CD1c-positive myeloid dendritic cell (primary cell): ENCODE measurements around the gene PDE4B.
"Not testable (repeated sequence)": the region's sequence is repeated elsewhere in the genome, so short reads cannot be mapped to it uniquely, and the experiment has no call there.

Experiments
- DNase-seq: peaks from one replicate; pipeline ENCODE4 v3.0.0-alpha.2; 2016; ENCODE audit errors: extremely low spot score

The PDE4B gene

DNA sequence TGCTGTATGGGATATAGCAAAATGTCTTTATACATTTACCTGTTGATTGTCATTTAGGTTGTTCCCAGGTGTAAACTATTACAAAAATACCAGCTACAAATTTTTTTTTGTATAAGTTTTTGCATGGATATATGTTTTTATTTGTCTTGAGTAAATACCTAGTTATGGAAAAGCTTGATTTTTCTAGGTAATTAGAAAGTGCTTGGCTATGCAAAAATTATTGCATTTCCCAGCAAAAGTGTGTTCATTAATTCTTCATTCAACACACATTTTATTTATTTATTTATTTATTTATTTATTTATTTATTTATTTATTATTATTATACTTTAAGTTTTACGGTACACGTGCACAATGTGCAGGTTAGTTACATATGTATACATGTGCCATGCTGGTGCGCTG lies 22.1 kb downstream of the PDE4B start:
- DNase-seq = no peak

- DNase-seq = no peak
Measured at GRCh38 chr1:65817891-65818290, 25.2 kb downstream of the PDE4B start.

DNA sequence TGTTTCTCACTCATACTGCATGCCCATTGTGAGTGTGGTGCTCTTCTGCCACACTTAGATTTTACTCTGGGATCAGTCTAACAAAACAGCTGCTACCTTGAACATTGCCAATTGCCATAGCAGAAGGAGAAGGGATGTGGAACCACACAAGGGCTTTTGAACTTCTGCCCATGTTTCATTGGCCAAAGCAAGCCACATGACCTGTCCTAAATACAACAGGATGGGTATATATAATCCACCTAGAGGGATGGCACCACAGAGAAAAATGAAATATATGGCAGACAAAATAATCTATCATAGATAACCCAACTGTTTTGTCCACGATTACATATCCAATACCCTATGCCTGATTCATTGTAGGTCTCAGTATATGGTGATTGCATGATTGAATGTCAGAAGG lies 26.3 kb downstream of the PDE4B start:
- no peak for DNase-seq

DNA sequence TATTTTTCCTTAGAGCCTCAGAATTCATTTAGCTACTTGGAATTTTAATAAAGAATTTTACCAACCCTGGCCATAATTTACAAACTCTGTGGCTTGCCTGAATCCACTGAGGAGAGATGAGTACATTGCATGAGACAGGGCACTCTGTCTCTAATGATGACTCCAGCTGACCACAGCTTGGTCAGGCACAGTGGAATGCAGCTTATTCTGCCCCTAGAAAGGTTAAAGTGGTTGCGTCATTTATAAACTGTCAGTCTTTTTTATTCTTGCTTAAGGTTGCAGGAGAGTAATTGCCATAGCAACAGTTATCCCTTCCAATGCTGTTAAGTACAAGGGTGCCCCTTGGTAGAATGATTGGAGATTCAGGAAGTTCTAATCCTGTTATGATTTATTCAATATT lies 28.3 kb downstream of the PDE4B start:
- DNase-seq = peak; percentile 37

GRCh38 chr1:65821386-65821785 lies 28.7 kb downstream of the PDE4B start:
- peak; percentile 61 for DNase-seq

DNA sequence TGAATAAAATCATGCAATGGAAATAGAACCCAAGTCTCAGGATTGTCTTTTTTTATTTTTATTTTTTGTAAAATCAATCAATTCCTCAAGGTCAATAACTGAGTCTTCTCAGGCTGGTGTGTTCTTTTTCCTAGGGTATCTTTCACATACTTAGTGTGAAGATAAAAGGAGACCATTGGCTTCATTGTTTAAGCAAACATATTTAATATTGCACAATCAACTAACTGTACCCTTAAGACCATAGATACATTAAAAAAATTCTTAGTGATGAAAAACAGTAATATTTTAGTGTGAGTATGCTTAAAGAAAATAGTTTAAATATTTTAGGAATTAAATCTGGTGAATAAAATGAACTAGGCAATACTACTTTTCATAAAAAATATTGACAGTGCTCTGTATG lies 31.4 kb downstream of the PDE4B start:
- DNase-seq = no peak

DNA sequence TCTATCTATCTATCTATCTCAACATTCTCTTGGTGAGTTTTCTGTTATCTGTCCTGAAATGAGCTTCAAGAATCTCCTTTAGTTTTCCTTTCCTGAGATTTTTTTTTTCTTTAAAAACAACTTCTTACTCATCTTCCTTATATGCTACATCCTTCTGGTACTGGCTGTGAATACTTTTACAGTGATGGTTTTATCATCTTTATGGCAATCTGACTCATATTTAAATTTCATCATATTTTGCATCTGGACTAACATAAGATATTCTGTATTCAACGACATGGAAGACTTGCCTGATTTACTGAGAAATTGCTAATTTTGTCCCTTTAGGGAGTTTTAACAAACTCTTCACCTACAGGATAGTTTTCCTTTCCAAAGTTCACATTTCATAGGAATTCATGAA lies 33.0 kb downstream of the PDE4B start:
- no peak for DNase-seq

- DNase-seq = no peak
Measured at GRCh38 chr1:65826782-65827181, 34.1 kb downstream of the PDE4B start.

DNA sequence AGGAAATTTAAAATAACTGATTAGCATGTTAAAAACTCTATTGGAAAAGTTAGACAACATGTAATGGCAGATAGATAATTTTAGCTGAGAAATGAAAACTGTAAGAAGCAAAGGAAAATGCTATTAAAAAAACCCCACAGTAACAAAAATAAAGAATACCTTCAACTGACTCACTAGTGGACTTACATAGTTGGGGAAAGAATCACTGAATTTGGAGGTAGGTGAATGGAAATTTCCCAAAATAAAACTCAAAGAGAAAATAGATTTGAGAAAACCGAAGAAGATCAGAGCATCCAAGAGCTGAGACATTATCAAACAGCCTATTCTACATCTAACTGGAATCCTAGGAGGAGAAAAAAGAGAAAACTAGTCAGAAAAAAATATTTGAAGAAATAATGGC lies 34.7 kb downstream of the PDE4B start:
- no peak for DNase-seq

- DNase-seq = no peak
Measured at GRCh38 chr1:65830306-65830705, 37.6 kb downstream of the PDE4B start.

DNA sequence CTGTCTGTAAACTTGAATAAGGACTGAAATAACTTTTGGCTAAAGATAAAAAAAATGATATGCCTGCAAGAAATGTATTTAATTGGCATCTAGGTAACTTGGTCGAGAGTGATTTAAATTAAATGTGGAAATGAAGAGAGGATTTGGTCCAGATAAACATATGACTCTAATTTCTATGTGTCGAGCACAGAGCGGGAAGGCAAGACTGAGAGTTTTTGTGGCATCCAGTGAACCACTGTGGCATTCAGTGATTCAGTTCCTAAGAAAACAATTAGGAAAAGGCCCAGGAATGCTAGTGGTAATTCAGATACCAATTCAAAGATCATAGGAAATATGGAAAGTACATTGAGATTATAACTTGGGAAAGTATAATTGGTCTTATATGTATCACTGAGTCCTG lies 39.6 kb downstream of the PDE4B start:
- DNase-seq = no peak

- no peak for DNase-seq
Measured at GRCh38 chr1:65836686-65837085, 44.0 kb downstream of the PDE4B start.

DNA sequence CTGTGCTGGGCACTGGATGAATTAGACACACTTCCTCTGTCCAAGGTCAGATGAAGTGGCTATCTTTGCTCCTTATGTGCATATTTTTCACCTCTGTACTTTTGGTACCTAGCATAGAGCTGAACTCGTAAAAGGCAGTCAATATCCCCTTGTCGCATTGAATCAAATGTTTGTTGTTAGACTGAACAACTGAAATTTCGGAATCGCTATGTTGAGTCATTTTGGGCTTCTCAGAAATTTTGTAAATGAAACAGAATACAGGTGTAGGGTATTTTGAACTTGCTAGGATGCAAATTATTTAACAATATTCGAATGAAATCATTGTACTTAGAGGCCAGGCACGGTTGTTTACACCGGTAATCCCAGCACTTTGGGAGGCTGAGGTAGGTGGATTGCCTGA lies 48.0 kb downstream of the PDE4B start:
- DNase-seq = no peak

GRCh38 chr1:65844296-65844695 lies 51.6 kb downstream of the PDE4B start:
- no peak for DNase-seq

DNA sequence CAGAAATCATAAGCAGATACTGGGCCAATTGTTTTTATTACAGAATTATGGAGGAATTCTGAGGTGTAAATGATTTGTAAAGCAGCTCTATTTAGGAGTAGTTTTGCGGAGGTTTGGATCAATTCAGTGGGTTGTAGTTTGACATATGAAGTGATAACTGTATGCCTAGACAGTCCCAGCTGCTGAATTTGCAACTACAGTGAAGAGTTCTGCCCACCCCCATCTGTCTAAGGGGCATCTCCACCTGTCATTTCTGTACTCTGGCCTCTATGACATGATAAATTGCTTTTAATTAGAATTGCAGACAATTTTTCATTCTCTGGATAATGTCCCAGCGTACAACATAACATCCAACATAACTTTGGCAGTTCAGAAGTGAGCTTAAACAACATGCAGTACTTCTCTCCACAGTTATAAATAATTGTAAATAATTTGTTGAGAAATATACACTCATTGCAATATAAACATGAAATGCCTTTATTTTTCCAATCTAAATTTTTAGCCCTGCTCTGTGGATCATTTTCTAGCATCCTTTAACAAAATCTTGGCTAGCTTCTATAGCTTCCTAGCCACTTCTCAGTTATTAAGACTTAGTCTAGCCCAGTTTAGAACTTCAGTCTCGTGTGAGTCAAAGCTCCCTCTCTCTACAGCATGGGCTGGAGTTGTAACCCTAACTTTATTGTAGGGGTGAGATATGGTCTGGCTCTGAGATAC lies 52.3 kb downstream of the PDE4B start:
- DNase-seq = no peak

GRCh38 chr1:65845535-65846060 lies 52.9 kb downstream of the PDE4B start:
- DNase-seq = peak; percentile 49

DNA sequence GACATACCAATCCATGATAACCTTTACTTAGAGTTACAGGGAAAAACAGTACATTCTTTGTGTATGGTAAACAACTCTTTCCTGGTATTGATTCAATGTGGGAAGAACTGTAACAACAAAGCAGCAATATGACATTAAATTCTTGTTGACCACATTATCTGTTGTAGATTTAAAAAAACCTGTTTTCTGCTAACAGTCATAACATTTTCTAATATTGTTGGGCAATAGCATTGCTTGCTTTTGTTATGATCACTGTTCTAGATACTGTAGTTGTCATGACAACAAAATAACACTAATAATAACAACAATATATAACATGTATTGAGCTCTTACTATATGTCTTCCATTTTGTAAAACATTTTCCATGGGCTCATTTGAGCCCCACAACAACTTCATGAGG lies 54.2 kb downstream of the PDE4B start:
- peak; percentile 10 for DNase-seq

DNA sequence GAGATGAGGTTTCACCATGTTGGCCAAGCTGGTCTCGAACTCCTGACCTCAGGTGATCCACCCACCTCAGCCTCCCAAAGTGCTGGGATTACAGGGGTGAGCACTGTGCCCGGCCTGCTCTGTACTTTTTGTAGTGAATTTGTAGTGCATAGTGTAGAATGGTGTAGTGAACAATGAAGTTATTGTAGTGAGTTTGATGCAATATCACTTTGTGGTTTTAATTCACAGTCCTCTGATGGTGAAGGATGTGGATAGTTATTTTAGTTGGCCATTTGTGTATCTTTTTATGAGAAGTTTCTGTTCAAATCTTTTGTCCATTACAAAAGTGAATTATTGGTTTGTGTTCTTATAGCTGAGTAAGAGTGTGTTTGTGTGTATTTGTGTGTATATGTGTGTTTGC lies 57.6 kb downstream of the PDE4B start:
- no peak for DNase-seq

DNA sequence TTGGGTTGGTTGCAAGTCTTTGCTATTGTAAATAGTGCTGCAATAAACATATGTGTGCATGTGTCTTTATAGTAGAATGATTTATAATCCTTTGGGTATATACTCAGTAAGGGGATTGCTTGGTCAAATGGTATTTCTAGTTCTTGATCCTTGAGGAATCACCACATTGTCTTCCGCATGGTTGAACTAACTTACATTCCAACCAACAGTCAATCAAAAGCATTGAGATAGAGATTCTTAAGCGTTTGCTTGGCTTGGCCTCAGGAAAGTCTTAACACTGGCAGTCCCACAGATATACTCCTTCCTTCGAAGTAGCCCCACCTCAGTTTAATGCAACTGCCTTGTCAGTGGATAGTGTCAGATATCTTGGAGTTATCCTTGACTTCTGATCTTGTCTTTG lies 63.9 kb downstream of the PDE4B start:
- not testable (repeated sequence) for DNase-seq

- DNase-seq = no peak
Measured at GRCh38 chr1:65866439-65866838, 73.7 kb downstream of the PDE4B start.

- no peak for DNase-seq
Measured at GRCh38 chr1:65872301-65872700, 79.6 kb downstream of the PDE4B start.

DNA sequence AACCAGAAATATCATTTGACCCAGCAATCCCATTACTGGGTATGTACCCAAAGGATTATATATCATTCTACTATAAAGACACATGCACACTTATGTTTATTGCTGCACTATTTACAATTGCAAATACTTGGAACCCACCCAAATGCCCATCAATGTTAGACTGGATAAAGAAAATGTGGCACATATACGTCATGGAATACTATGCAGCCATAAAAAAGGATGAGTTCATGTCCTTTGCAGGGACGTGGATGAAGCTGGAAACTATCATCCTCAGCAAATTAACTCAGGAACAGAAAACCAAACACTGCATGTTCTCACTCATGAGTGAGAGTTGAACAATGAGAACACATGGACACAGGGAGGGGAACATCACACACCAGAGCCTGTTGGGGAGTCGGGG lies 85.6 kb downstream of the PDE4B start:
- not testable (repeated sequence) for DNase-seq

DNA sequence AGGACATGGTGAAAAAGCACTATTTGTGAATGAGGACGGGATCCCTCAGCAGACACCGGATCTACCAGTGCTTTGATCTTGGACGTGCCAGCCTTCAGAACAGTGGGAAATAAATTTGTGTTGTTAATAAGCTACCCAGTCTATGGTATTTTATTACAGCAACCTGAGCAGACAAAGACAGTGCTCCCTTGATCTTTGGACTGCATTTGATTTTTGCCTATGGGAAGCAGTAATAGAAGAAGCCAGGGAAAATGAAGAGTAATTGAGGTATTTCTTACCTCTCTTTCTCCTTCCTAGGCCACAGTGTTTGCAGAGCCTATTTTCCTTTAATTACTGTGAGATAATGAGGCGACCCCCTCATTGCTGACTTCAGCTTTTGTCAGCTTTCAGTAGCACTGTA lies 87.9 kb downstream of the PDE4B start:
- DNase-seq = no peak

DNA sequence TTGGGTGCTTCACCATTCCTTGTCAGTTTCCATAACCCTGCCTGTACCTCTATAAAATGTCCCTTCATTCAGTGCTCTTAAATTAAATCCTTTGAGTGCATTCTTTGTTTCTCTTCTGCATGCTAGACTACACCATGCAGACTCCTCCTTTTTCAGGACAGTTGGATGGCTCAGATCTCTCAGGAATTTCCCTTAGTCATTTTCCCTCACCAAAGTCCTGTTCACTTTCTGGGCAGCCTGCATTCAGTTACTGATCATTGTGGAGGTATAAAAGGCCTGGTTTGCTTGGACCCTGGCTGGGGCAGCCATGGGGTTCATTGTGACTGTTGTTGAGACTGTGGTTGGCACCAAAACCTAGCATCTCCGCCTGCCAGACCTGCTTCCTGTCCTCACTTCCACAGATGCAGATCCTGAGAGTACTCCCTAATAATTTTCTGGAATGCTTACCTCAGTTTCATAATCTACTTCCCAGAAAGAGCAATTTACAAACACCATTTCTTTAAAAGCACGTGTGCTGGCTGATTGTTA lies 88.4 kb downstream of the PDE4B start:
- no peak for DNase-seq
